GM18508 (cell line): ENCODE results near the gene C20orf173.
"Not testable (repeated sequence)": the region's sequence is repeated elsewhere in the genome, so short reads cannot be mapped to it uniquely, and the experiment has no call there.

Experiments
- ATAC-seq: cut with Tn5 transposase; IDR thresholded peaks from one replicate; pipeline ENCODE4 v1.9.1; 2021; ENCODE audit warnings: moderate number of reproducible peaks; ENCODE audit not compliant: insufficient read depth, unreplicated experiment

The C20orf173 gene

GRCh38 chr20:35529552-35529951 lies at the start of gene C20orf173:
TSS of gene C20orf173 (minus strand) at chr20:35529652. CDS start at chr20:35529373, 279 bp downstream.
- no peak for ATAC-seq

- ATAC-seq: no peak
These were observed 49.7 kb upstream of the C20orf173 start for GRCh38 chr20:35579196-35579595.

GRCh38 chr20:35578469-35578868 lies 49.0 kb upstream of the C20orf173 start:
- no peak for ATAC-seq

GRCh38 chr20:35576816-35577215 lies 47.4 kb upstream of the C20orf173 start:
- ATAC-seq: no peak

DNA sequence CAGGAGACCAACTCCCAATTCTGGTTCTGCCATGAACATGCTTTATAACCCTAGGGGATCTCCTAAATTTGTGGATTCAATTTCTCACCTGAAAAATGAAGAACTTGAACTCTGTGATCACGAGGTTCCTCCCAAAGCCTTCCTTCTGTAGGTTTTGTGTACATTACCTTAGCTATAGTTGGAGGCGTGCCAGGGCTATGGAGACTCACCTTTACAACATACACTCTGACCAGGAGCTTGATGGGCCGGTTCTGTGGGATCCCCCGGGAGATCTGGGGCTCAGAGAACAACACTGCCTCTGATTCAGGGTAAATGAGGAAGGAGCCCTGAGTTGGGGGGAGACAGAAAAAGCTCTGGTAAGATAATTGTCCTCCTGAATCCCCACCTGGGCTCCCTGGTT lies 46.5 kb upstream of the C20orf173 start:
- no peak for ATAC-seq

- no peak for ATAC-seq
These were observed 43.4 kb upstream of the C20orf173 start for GRCh38 chr20:35572838-35573237.

- no peak for ATAC-seq
These were observed 42.1 kb upstream of the C20orf173 start for GRCh38 chr20:35571555-35571954.

DNA sequence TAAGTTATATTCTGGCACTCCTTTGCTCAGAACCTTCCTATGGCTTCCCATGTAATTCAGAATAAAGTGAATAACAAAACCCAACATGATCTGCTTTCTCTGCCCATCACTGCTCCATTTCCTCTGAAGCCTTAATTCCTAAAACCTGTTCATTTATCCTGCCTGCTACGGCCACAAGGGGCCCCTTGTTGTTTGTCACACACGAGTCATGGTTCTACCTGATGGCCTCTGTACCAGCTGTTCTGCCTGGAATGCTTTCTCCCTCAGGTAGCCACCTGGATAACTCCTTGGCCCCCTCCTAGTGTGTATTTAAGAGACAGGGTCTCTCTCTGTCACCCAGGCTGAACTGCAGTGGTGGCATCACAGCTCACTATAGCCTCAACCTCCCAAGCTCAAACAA lies 39.2 kb upstream of the C20orf173 start:
- ATAC-seq: no peak

- no peak for ATAC-seq
These were observed 35.5 kb upstream of the C20orf173 start for GRCh38 chr20:35564905-35565304.

DNA sequence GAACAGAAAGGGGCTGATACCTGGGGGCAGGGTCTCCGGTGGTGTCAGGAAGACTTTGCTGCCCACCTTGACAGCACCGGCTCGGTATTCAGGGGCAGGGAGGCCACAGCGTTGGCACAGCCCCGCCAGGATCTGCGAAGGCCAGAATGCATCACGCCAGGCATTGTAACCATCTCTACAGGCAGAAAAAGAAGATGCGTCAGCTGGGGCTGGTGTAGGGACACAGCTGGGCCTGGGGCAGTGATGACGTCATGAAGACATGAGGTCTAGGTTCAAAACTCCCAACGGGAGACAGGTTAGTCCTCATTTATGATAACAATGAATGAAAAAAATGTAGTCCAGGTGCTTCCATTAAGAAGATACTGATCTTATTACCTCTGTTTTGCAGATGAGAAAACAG lies 34.4 kb upstream of the C20orf173 start:
- no peak for ATAC-seq

DNA sequence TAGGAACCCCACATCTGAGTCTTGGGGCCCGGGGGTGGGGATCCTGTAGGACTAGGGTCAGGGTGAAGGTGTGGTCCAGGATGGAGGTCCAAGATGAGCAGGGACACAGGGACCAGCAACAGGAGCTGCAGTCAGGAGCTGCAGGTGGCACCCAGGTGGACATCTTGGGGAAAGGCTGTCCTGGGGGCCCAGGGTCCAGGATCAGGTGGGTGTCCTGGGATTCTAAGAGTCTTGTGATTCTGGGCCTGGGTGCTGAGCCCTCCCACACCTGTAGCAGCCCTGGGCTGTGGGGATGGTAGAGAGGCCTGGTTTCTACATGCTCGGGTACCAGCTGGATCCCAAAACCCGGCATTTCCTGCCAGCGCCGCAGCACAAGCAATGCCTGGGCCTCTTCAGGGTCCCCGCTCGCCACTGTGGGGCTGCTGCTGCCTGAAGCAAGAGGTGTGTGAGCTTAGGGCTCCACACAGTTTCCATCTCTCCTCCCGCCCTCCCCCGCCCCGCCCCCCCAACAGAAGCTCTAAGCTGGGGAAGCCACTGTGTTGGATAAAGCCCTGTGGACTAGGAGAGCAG lies 33.2 kb upstream of the C20orf173 start:
- ATAC-seq: no peak

GRCh38 chr20:35561671-35562070 lies 32.2 kb upstream of the C20orf173 start:
- ATAC-seq: no peak

DNA sequence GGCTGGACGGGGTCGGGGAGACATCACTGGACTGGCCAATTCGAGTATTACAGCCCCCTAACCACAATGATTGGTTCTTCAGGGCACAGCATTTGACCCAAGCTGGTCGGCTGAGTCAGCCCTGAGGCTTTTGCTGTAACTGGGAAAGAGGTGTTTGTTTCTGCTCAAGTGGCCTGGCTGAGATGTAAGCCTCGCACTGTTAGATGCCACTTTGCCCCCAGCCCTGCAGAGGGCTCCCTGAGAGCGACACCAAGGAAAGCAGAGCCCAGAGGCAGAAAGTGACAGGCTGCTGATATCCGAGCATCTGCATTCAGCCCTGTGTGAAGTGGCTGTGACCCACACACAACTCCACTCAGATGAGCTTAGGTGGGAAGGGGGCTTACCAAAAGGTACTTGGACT lies 31.8 kb upstream of the C20orf173 start:
- no peak for ATAC-seq

DNA sequence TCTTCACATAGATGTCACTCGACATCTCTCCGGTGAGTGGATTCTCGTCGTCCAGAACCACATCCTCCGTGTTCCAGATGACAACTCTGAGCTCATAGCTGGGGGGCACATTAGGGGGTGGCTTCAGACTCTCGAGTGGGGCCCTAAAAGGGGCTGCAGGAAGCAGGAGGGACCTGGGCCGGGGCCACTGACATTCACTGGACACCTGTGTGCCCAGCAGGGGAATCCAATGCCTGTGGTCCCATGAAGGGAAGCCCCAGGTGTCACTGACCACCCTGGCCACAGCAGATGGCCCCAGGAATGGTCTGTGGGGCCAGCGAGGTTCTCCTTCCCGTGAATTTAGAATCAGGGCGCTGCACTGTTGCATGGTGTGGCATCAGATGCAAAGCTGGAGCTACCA lies 31.1 kb upstream of the C20orf173 start:
- no peak for ATAC-seq

GRCh38 chr20:35560105-35560511 lies 30.7 kb upstream of the C20orf173 start:
- ATAC-seq: no peak

DNA sequence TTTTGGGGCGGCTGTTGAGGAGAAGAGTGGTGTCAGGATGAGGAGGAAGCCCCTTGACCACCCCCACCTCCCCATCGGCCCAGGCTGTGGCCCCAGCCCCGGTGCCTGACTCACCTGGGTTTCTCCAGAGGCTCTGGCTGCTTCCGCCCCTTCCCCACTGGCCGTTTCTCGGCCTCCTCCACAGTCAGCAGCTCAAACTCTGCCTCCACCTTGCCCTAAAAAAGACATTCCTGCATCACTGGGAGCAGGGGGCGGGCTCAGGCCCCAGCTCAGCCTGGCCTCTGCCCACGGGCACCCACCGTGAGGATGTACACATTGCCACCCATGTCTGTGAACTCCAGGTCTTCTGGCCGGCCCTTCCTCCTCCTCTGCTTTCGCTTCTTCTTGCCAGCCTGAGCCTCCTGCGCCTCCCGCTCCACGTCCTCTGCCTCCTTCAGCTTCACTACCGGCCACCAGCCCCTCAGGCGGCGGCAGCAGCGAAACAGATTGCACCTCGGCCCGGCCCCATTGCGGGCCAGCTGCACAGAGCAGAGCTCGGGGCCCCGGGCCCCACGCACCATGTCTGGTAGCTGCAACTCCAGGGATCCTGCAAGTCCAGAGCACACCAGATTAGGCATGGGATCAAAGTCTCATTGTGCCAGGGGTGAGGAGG lies 29.7 kb upstream of the C20orf173 start:
- no peak for ATAC-seq

DNA sequence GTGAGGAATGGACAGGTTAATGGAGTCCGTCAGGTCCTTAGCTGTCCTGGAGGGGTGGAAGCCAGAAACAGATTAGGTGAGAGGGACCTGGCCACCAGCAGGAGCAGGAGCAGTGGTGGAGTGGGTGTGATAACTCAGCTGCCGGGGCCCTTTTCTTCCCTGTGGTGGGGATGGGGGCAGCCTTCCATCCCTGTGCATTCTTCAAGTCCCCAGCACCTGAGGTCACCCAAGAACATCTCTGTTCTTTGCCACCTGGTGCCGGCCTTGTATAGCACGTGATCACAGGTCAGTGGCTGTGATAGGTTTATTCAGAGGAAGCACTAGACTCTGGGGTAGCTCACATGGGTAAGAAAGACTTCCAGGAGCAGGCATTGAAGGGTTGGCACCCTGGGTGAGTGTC lies 29.0 kb upstream of the C20orf173 start:
- ATAC-seq: no peak

DNA sequence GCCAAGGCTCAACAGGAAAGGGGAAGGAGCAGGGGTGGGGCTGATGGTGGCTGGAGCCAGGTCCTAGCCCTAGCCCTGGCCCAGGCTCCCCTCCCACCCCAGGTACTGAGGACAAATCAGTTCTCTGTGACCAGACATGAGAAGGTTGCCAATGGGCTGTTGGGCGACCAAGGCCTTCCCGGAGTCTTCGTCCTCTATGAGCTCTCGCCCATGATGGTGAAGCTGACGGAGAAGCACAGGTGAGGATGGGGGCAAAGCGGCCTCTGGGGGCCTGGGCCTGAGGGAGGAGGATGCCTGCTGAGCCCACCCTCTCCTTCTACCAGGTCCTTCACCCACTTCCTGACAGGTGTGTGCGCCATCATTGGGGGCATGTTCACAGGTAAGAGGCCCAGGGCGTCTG lies 27.4 kb upstream of the C20orf173 start:
- no peak for ATAC-seq

DNA sequence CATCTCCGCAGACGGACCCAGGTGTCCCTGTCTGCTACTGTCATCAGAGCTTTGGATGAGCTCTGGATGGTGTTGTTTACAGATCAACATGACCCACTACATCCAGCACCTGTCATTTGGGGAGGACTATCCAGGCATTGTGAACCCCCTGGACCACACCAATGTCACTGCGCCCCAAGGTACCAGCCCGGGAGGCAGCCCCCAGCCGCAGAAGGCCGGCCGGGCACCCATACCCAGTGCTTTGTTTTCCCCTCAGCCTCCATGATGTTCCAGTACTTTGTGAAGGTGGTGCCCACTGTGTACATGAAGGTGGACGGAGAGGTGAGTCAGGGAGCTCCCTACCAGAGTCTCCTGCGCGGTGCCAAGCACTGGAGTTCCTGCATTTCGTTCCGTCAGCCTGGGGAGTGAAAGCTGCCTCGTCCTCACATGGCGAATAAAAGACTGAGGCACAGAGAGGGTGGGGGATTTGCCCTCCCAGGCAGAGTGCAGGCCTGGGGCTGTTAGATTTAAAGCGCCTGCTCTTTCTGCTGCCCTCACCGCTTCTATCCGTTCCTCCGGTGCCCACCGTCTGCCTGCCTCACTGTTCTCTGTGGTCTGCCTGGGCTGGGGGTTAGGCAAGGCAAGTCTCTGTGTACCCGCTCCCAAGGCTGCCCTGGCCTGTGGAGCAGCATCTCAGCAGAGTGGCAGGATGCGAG lies 26.6 kb upstream of the C20orf173 start:
- ATAC-seq: no peak

- not testable (repeated sequence) for ATAC-seq
These were observed 26.0 kb upstream of the C20orf173 start for GRCh38 chr20:35555461-35555860.

- no peak for ATAC-seq
These were observed 23.5 kb upstream of the C20orf173 start for GRCh38 chr20:35552914-35553313.

- no peak for ATAC-seq
These were observed 22.1 kb upstream of the C20orf173 start for GRCh38 chr20:35551503-35551902.
